Measurements from ENCODE around the gene SLK. TPM values are rescaled to one million over a fixed set of nuclear protein-coding genes. Genes with fewer than 3 reads are reported as not detected.

Gene SLK
- total and polyA plus RNA-seq, 4 donors, result 13.3 to 86.4 (median 31.3) TPM

- H3K9ac ChIP-seq (ENCODE audit: insufficient read depth in 1 of 2, low read length in 2 of 2), result no peak overlapping the region
- WGBS, 2 donors, result 49 to 63% methylated on average over 8 of the region's 8 CpGs
- no peak for ATAC-seq (ENCODE audit: insufficient read depth, low FRiP score)
- peak in 2 of 3 donors; percentile 45 to 48 for DNase-seq
- H3K9me3 ChIP-seq (ENCODE audit: control insufficient read depth in 4 of 4, insufficient read depth in 3 of 4, low read length in 3 of 4), result no peaks in the 10 kb centered on the region
- H3K4me3 ChIP-seq, result no peak overlapping the region
- no peaks in the 10 kb centered on the region for H3K36me3 ChIP-seq (ENCODE audit: control insufficient read depth in 4 of 4, insufficient read depth in 4 of 4, low read length in 4 of 4)
- H3K4me1 ChIP-seq (ENCODE audit: control insufficient read depth in 5 of 5, insufficient read depth in 5 of 5, low read length in 5 of 5), result peaks cover 0 to 12% (median 5%) of the 10 kb centered on the region in 5 donors
- TF ChIP-seq CTCF (IDR thresholded peaks at IDR 0.05; ENCODE audit: control extremely low read depth, extremely low read depth), result no peak
- H3K27me3 ChIP-seq (ENCODE audit: control insufficient read depth in 3 of 3, insufficient read depth in 3 of 3, low read length in 2 of 3), result no peaks in the 10 kb centered on the region
- H3K27ac ChIP-seq (ENCODE audit: low read depth in 1 of 2, low read length in 1 of 2), result no peak overlapping the region
Measured at GRCh38 chr10:104049504-104050250, 82.7 kb downstream of the SLK start.

- DNase-seq (no peak), ATAC-seq (ENCODE audit: insufficient read depth, low FRiP score) (no peak)
Measured at GRCh38 chr10:104052431-104052830, 85.5 kb downstream of the SLK start.

GRCh38 chr10:104053201-104053600 lies 86.3 kb downstream of the SLK start:
- WGBS, 2 donors, result 96 to 97% methylated on average over 4 of the region's 4 CpGs
- peaks cover 0 to 12% (median 5%) of the 10 kb centered on the region in 5 donors for H3K4me1 ChIP-seq (ENCODE audit: control insufficient read depth in 5 of 5, insufficient read depth in 5 of 5, low read length in 5 of 5)
- no peak overlapping the region for H3K4me3 ChIP-seq
- no peak for DNase-seq
- H3K9ac ChIP-seq (ENCODE audit: insufficient read depth in 1 of 2, low read length in 2 of 2), result no peak overlapping the region
- H3K27me3 ChIP-seq (ENCODE audit: control insufficient read depth in 3 of 3, insufficient read depth in 3 of 3, low read length in 2 of 3), result no peaks in the 10 kb centered on the region
- H3K36me3 ChIP-seq (ENCODE audit: control insufficient read depth in 4 of 4, insufficient read depth in 4 of 4, low read length in 4 of 4), result no peaks in the 10 kb centered on the region
- no peak overlapping the region for H3K27ac ChIP-seq (ENCODE audit: low read depth in 1 of 2, low read length in 1 of 2)
- TF ChIP-seq CTCF (IDR thresholded peaks at IDR 0.05; ENCODE audit: control extremely low read depth, extremely low read depth), result no peak
- no peaks in the 10 kb centered on the region for H3K9me3 ChIP-seq (ENCODE audit: control insufficient read depth in 4 of 4, insufficient read depth in 3 of 4, low read length in 3 of 4)
- ATAC-seq (ENCODE audit: insufficient read depth, low FRiP score), result no peak

More at GRCh38 chr10:104052431-104052830, 85.5 kb downstream of the SLK start:
- no peaks in the 10 kb centered on the region for H3K27me3 ChIP-seq (ENCODE audit: control insufficient read depth in 3 of 3, insufficient read depth in 3 of 3, low read length in 2 of 3)
- no peaks in the 10 kb centered on the region for H3K9me3 ChIP-seq (ENCODE audit: control insufficient read depth in 4 of 4, insufficient read depth in 3 of 4, low read length in 3 of 4)
- no peak overlapping the region for H3K27ac ChIP-seq (ENCODE audit: low read depth in 1 of 2, low read length in 1 of 2)
- no peak overlapping the region for H3K4me3 ChIP-seq
- WGBS, 2 donors, result 65 to 78% methylated on average over 2 of the region's 2 CpGs
- peaks cover 0 to 12% (median 5%) of the 10 kb centered on the region in 5 donors for H3K4me1 ChIP-seq (ENCODE audit: control insufficient read depth in 5 of 5, insufficient read depth in 5 of 5, low read length in 5 of 5)
- H3K9ac ChIP-seq (ENCODE audit: insufficient read depth in 1 of 2, low read length in 2 of 2), result no peak overlapping the region
- H3K36me3 ChIP-seq (ENCODE audit: control insufficient read depth in 4 of 4, insufficient read depth in 4 of 4, low read length in 4 of 4), result no peaks in the 10 kb centered on the region
- no peak for TF ChIP-seq CTCF (IDR thresholded peaks at IDR 0.05; ENCODE audit: control extremely low read depth, extremely low read depth)

All from lung (tissue), 12 donors.